GF-D8 (cell line): ENCODE data around the gene PLA2G6.

ENCODE experiments used
- DNase-seq: peaks from one replicate; lab custom pipeline; 2025; lab: John Stamatoyannopoulos, UW

Gene PLA2G6, protein sequence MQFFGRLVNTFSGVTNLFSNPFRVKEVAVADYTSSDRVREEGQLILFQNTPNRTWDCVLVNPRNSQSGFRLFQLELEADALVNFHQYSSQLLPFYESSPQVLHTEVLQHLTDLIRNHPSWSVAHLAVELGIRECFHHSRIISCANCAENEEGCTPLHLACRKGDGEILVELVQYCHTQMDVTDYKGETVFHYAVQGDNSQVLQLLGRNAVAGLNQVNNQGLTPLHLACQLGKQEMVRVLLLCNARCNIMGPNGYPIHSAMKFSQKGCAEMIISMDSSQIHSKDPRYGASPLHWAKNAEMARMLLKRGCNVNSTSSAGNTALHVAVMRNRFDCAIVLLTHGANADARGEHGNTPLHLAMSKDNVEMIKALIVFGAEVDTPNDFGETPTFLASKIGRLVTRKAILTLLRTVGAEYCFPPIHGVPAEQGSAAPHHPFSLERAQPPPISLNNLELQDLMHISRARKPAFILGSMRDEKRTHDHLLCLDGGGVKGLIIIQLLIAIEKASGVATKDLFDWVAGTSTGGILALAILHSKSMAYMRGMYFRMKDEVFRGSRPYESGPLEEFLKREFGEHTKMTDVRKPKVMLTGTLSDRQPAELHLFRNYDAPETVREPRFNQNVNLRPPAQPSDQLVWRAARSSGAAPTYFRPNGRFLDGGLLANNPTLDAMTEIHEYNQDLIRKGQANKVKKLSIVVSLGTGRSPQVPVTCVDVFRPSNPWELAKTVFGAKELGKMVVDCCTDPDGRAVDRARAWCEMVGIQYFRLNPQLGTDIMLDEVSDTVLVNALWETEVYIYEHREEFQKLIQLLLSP

DNA sequence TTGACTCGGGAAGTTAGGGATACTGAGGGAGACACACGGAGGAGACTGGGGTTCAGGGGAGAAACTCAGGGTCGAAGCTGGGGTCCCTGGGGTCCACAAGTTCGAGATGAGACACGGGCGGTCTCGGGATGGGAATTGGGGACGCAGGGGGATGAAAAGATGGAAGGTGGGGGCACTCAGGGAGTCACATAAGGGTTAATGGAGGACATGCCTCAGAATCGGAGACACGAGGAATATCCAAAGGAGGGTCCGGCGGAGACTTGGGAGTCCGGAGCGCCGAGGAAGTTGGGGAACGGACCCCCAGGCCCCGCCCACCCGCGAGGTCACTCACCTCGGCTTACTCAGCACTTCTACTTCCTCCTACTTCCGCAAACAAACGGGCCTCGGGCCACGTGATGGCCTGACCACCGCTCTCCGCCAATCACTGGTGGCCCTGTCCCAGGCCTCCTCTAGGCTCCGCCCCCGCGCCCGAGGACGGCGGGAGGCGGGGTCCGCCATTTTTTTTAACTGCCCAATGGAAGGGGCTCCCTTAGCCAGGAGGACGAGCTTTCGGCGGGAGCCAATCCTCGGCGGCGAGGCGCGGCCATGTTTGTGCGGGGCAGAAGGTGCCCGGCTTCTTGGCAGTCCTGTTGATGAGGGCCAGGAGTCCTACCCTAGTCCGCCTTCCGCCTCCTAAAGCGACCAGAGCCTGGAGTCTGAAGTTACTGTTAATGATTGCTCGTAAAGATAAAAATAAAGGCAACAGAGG, at the start of gene PLA2G6:
PLA2G6 (minus strand) TSS at position 378 of the 748 bp plus-strand sequence. CDS start 12,404 bp downstream, outside the sequence.
- DNase-seq, result peak; percentile 99

DNA sequence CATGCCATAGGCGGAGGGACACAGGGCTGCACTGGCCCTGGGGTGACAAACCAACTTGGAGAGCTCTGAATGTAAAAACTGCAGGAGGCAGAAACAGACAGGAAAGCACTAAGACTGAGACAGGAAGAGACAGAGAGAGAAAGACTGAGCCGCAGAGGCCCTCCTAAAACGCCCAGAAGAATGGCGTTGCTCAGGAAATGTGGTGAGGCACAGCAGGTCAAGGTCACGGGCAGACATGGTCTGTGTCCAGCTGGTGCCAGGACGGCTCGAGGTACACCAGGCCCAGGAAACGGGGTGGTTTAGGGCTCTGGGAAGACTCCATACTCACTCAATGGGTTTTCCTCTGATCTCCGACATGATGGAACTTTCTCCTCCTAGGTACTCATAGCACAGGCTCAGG, 49.3 kb upstream of the PLA2G6 start:
- DNase-seq, result no peak

DNA sequence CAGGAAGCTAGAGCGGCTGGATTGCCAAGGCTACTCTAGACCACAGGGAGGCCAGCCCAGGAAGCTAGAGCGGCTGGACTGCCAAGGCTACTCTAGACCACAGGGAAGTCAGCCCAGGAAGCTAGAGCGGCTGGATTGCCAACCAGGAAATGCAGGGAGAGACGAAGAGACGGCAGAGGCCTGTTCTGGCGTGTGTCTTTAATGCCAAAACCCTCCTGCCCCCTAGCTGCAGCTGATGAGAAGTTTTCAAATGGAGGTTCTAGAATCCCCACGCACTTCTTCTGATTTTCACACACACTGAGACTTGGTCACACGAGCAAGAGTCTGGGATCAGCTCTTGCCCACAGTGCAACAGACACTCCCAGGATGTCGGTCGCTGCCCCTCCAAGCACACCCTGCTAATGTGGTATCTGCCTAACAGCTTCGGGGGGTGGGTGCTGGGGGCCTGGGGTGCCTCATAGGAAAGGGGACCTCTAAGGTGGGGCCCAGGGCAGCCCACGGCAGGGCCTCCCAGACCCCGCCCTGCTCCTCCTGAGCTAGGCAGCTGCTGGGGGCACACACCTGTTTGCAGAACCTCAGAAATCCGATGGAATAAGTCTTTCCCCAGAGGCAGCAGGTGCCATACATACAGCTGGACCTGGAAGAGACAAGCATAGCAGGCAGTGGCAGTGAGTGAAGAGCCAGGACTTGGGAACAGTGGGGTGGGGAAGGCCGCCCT, 48.6 kb upstream of the PLA2G6 start:
- peak; percentile 73 for DNase-seq

DNA sequence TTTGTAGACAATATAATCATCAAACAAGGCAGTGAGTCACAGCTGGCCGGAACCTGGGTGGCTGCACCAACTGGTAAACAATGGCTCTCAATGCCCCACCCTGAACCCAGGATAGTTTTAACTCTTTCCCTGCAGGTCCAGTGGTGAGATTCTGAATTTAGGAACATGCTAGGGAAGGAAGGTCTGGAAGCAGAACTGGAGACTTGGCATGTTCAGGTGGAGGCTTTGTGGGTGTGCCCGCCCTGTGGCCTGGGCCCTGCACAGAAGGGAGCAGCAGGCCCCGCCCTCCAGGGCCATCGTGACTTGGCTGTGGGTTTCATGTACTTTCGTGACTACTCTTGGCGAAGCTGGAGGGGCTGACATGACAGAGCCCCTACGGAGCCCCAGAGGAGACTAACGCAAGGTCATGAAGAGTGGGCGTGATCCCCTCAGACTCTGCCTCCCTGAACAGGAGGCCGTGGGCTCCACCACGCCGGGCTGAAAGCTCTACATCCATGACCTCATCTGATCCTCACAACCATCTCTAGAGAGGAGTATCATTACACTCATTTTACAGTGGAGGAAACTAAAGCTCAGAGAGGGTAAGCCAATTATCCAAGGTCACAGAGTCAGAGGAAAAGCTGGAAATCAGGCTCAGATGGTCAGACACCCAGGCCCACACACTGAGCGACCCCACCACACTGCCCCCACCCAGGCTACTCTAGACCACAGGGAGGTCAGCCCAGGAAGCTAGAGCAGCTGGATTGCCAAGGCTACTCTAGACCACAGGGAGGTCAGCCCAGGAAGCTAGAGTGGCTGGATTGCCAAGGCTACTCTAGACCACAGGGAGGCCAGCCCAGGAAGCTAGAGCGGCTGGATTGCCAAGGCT, 47.5 kb upstream of the PLA2G6 start:
- no peak for DNase-seq

DNA sequence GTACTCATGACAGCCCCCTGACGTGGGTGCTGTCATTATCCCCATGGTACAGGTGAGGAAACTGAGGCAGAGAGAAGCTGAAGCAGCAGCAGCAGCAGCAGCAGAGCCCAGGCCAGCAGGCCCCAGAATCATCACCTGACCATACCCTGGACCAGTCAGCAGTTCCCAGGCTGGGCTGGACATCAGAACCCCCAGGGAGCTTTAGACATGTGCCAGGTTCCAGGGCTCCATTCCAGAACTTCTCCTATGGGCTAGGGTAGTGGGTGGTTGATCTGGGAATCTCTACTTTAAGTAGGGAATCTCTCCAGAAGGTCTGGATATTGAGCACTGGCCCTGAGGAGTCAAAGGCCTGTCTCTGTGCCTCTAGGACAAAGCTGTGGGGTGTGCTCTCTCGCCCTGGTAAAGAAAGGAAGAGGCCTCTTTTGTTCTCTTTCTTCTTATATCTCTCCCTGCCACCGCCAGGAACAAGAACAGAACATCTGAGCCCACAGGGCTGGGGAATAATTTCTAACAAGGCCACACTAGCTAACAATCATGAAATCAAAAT, 46.8 kb upstream of the PLA2G6 start:
- DNase-seq, result no peak

DNA sequence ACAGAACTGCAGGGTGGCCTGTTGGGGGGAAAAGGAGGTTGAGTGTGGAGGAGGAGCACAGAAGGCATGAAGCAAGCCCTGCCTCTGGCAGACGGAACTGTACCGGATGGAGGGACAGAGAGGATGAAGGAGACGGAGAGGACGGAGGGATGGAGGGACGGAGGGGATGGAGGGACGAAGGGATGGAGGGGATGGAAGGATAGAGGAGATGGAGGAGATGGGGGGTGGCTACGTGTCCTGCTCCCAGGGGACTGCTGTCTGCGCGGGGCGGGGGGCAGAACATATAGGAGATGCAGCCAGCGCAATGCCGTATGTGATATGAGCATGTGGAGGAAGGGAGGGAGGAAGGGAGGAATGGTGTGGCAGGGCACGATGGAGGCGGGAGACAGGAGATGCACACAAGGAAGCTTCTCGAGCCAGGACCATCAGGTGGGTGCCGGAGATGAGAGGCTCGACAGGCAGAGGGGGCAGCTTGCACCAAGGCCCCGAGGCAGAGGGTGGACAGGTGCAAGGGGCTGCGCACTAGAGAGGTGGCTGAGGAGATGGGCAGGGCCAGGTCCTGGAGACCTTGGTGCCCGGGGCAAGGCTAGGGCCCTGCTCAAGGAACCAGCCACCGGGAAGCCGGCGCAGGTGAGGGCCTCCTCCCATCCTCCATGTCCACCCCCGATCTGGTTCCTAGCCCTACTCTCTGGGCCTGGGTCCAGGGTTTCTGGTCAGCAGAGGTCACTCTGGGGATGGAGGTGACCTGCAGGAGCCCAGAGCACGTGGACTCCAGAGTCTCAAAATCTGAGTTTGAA, 45.4 kb upstream of the PLA2G6 start:
- DNase-seq, result no peak

DNA sequence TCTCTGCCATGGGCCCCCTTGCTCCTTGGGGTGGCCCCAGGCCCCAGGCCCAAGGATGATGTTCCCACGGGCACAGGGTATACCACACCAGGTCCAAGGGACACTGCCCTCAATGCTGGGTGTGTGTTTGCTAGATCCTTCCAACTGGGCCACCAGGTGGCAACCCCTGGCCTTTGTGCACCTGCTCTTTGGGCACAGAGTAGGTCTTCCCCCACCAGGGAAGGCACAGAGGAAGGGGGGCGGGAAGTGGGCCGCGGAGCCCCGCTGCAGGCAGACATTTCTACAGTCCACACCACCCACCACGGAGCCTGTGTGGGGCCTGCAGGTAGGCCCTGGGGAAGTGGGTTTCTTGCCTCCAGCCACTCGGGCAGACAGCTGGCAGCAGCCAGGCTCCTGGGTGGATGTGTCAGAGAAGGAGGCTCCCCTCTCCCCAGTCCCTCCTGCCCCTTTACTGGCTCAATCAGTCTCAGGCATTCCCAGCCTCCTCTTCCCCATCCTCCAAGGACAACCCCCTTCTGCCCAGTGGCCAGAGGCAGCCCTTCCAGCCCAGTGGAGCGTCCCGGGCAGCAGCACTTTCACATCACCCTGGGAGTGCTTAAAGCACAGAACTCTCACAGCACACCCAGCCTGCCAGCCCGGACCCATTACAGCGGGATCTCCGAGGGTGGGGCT, 41.8 kb upstream of the PLA2G6 start:
- no peak for DNase-seq

DNA sequence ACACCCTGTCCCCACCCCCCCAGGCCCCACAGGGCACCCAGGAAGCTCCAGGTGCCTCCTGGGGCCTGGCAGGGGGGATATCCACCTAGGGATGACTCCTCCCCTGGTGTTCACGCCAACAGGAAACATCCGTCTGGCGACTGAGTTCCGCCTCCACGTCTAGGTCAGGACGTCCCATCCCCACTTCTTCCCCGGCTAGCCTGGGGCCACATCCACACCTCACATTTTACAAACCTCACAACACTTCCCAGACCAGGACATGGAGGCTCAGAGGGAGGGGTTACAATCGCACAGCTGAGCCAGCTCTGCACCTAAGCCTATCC, 41.1 kb upstream of the PLA2G6 start:
- no peak for DNase-seq

DNA sequence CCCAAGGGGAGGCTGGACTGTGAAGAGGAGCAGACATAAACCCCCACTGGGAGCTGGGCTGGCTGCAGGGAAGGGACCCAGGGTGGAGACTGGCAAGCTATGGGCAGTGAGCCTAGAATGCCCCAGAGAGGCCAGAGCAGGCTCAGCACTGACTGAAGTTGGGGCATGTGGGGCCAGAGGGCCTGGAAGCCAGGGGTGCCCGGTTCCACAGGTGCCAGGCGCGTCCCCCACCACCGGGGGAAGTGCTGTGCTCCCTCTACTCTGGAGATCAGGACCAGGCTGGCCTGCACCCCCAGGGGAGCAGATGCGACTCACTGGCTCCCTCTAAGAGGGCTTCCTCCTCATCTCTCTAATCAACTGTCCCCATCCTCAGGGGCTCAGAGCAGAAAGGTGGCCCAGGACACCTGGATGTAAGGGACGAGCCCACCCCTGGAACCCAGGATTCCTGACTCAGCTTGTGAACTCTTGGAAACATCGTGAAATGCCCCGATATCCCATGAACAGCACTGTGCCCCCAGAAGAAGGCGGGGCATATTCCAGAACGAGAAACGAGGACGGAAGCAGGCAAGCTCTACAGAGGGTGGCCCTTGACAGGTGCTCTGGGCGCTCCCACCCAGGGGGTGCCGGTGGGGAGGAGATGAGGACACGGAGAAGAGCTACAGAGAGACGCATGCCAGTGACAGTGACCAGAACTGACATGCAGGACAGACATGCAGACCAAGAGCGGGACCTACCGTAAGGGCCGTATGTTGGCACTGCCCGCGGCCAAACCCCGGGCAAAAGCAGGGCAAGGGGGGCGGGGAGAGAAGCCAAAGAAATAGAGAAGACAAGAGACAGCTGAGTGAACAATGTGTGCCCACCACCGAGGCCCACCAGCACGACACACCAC, 40.5 kb upstream of the PLA2G6 start:
- DNase-seq, result no peak

DNA sequence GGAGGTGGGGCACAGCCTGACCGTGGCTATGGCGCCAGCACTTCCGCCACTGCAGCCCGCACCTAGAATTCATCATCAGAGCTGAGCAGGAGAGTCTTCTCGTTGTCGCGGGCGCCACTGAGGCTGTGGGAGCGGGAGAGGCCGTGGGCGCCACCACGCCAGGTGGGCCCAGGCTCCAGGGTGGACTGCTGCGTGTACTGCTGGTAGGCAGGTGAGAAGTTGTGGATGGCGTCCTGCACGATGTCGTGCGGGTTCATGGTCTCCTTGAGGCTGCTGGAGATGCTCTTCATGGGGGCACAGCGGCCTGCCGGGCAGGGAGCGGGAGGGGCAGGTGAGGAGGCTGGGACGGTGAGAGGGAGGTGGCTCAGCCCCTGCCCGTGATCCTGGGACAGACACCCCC, 39.8 kb upstream of the PLA2G6 start:
- no peak for DNase-seq

DNA sequence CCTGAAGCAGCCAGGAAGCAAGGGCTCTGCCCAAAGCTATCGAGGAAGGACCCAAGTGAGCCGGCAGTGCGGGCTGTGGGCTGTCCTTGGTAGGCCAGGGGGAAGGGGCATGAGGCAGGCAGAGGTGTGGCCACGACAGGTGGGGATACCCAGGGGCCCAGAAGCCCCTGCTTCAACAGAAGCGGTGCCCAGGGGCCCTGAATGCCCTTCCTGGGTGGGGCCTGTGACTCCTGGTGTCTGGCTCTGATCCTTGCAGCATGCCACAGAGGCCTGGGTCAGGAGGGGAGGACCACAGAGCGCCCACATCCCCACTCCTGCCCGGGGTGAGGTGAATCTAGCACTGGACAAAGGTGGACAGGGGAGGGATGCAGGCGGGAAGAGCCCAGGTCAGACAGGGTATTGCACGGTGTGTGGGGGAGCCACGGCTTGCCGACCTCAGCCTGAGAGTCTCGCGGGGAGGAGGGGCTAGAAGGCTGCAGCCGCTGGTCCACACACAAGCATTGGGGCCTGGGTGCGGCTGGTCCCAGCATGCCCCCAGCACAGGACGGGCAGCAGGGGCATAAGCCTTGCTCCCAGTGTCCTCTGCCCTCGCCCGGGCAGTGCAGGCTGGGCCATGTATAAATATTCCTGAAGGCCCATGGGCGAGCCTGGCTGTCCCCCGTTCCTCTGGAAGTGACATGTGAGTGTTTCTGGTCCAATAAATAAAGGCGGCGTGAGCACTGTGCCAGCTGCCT, 39.2 kb upstream of the PLA2G6 start:
- no peak for DNase-seq

DNA sequence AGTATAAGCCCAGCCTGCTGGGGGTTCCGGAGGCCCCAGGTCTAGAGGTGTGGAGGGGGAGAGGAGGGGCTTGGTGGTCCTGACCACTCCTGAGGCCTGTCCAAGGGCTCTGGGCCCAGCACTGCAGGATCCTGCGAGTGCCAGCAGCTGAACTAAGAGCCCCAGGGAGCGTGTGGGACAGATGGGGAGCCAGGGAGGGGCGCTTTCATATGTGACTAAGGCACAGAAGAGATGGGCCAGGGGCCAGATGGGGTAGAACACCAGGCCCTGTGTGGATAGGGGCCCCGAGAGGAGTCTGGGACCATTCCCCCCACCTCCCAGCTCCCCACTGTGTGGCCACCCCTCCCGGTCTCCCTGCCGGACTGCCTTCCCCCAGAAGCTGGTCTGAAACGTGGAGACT, 38.5 kb upstream of the PLA2G6 start:
- DNase-seq, result no peak

DNA sequence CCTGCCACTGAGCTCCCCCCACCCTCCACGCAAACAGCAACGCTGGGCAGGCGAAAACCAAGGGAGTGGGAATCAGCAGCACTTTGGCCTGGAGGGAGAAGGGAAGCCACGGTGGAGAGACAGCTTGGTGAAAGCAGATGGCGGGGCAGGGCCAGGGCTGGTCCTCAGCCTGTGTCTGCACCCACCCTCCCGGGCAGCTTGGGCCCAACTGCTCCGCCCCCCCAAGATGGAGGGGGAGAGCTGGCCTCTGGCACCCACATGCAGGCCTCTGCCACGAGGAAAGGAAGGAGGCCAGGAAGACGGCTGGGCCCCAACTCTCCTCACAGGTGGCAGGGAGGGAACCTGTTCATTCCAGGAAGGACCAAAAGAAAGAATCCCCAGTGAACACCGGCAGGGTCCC, 38.0 kb upstream of the PLA2G6 start:
- DNase-seq, result no peak

DNA sequence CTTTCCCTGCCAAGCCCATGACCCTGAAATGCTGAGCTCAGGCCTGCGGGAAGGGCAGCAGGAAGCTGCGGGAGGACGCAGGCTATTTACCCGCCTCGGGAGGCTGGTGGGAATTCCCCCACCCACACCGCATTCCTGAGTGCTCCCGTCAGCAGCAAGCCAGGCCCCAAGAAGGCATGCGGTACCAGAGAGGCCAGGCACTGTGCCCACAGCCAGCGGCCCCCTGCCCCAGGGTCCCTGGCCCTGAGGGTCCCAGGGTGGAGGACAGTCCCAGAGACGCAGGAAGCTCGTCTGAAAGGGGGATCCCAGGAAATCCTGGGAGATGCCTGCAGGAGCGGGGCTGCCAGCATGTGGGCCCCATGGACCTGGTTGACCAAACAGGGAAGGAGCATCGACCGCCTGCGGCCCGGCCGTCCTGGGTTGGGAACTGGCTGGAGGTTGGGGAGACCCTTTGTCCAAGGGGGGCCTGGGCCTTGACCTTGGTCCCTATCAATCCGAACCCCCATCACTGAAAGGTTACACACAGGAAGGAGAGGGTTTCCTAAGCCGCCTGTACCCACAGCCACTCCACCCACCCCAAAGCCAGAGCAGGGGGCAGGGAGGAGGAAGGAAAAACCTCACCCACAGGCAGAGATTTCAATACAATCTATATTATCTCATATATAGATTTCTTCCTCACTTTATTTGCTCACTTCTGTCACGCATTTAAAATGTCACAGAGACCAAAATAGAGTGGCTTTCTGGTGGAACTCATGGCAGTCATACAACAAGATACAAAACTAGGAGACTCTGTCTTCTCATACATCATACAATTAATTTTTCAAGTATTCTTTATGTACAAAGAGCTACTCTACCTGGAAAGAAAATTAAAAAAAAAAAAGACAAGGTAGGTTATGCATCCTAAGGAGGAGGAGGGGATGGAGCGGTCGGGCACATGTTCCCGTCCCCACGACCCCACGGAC, 37.3 kb upstream of the PLA2G6 start:
- no peak for DNase-seq

DNA sequence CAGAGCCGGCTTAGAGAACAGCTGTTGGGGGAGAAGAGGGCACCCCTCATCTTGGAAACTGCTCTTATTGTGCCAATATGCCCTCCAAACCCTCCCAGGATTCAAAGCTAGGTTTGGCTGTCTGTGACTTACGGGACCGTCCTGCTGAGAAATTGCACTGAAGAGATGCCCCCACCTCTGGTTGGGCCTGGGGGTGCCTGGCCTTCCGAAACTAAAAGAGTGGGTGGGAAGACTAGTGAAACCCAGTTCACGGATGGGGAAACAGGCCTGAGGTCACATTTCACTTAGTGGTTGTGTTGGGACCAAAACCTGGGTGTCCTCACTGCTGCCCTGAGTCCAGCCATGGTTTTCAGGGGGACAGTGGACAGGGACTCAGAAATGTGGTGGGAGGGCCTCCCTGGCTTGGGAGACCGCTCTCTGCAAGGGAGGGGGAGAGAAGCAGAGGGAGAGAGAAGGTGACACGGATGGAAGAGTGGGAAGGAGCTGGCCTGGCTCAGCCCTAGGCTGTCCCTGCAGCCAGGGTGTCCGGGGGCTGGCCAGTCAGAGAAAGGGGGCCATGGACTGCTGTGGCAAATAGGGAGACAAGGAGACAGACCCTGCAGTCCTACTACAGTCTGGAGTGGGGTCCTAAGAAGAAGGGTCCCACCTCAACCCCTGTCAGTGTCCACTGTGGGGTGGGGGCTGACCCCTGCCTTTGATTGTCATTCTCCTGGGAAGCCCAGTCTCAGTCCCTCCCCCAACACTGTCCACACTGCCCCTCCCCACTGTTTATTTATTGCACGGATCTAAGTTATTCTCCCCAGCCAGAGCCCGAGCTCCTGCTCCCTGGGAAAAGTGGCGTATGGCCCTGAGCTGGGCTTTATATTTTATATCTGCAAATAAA, 33.8 kb upstream of the PLA2G6 start:
- no peak for DNase-seq
